HG02623 (cell line): Measurements from ENCODE around the gene NOTCH1.

Experiments used
- ATAC-seq: cut with Tn5 transposase; IDR thresholded peaks from one replicate; pipeline ENCODE4 v1.9.1; 2021; ENCODE audit warnings: moderate library complexity; ENCODE audit not compliant: unreplicated experiment

Gene NOTCH1

GRCh38 chr9:136534366-136534765 is 11.5 kb downstream of the NOTCH1 start:
- ATAC-seq = no peak

GRCh38 chr9:136533775-136534157 is 12.1 kb downstream of the NOTCH1 start:
- no peak for ATAC-seq

- no peak for ATAC-seq
These were observed 12.8 kb downstream of the NOTCH1 start for GRCh38 chr9:136532799-136533774.

GRCh38 chr9:136531904-136532798 is 13.7 kb downstream of the NOTCH1 start:
- no peak for ATAC-seq

GRCh38 chr9:136531186-136531903 is 14.5 kb downstream of the NOTCH1 start:
- no peak for ATAC-seq

GRCh38 chr9:136530461-136531089 is 15.3 kb downstream of the NOTCH1 start:
- ATAC-seq = no peak

- no peak for ATAC-seq
These were observed 16.1 kb downstream of the NOTCH1 start for GRCh38 chr9:136529516-136530460.

- no peak for ATAC-seq
These were observed 17.0 kb downstream of the NOTCH1 start for GRCh38 chr9:136528716-136529341.

GRCh38 chr9:136527721-136528710 is 17.8 kb downstream of the NOTCH1 start:
- ATAC-seq = no peak

GRCh38 chr9:136527131-136527530 is 18.7 kb downstream of the NOTCH1 start:
- no peak for ATAC-seq

- ATAC-seq = no peak
These were observed 19.2 kb downstream of the NOTCH1 start for GRCh38 chr9:136526625-136527066.

- ATAC-seq = no peak
These were observed 19.9 kb downstream of the NOTCH1 start for GRCh38 chr9:136525841-136526499.

GRCh38 chr9:136525207-136525606 is 20.6 kb downstream of the NOTCH1 start:
- no peak for ATAC-seq

- ATAC-seq = no peak
These were observed 23.3 kb downstream of the NOTCH1 start for GRCh38 chr9:136522314-136523237.

- no peak for ATAC-seq
These were observed 24.3 kb downstream of the NOTCH1 start for GRCh38 chr9:136521537-136521936.

- ATAC-seq = no peak
These were observed 25.8 kb downstream of the NOTCH1 start for GRCh38 chr9:136520053-136520540.
